Testis (tissue), 2 donors: Measurements from ENCODE around the gene MED16.

Source experiments
- CTCF ChIP-seq, 3 experiments: fragments of 450-650 bp in 2 of 3; fragments of 200-600 bp in 1 of 3; sonication (generic) in 1 of 3; IDR thresholded peaks; one replicate each; pipeline ENCODE4 v1.5.1; 2016 to 2019; ENCODE audit warnings: antibody characterized with exemption in 3 of 3, mild to moderate bottlenecking in 2 of 3, moderate library complexity in 1 of 3
- POLR2A ChIP-seq: fragments of 450-650 bp; IDR thresholded peaks from one replicate; pipeline ENCODE4 v1.6.1; 2017; ENCODE audit warnings: antibody characterized with exemption, mild to moderate bottlenecking, moderate library complexity

DNA sequence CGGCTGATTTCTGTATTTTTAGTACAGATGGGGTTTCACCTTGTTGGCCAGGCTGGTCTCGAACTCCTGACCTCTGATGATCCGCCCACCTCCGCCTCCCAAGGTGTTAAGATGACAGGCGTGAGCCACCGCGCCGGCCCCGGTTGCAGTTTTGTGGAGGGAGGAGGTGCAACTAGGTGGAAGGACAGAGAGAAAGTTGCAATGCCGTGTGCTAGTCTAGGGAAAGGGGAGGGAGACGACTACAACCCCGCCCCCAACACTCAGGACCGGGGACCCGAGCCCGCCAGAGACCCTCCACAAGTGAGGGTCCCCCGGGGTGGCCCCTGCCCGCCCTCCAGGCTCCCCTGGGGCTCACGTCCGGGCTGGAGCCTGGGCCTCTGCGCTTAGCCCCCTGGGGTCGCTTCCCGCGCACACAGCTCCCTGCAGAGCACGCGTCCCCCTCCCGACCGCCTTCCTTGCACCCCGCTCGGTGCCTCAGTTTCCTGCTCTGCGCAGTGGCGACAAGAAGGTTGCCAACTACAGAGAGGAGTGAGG, 31.6 kb upstream of the MED16 start:
- TF ChIP-seq POLR2A: no peak
- TF ChIP-seq CTCF (IDR thresholded peaks at IDR 0.05): no peak
